ENCODE measurements around the gene DDX4.

DNA sequence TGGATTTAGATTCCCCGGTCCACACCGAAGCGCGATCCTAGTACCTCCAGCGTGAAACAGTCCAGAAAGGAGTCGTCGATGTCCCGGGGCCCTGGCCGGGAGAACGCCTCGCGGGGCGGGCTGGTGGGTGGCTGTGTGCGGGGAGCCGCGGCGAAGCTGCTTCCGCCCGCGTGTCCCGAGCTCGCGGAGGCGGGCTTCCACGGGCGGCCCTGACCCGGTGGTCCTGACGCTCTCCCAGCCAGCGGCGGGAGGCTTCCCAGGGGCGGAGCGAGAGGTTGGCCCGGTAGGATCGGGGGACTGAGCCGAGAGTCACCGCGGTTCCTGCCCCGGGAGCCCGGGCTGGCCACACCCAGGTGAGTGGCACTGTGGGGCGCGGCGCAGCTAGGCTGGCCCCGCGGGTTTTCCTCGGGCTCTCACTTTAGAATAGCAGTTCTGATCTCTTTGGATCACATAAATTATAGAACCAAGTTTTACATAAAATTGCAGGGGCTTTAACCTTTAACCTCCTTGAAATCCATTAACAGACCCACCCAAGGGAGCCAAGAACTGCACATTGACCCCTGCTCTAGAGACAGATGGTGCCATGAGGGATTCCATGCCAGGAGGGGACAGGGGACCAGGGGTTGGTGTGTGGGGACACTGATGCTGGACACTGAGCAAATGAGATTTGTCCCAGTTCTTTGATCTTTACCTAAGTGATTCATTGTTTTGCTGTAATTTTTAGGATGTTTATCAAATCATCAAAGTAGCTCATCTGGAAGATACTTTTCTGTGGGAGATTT, 84.1 kb downstream of the DDX4 start:
- TF ChIP-seq CTCF (conservative IDR thresholded peaks at IDR 0.05; ENCODE audit: low read depth, low read length) (no peak), EZH2 (IDR thresholded peaks at IDR 0.05; ENCODE audit: low read length, unreplicated experiment) (no peak), EZH2phosphoT487 (IDR thresholded peaks at IDR 0.05; ENCODE audit: borderline replicate concordance, low read length) (no peak)

Data from PC-3 (cell line).